KBM-7 (cell line): ENCODE data around the gene SEMA4B.
A peak's percentile ranks its signal among the peaks of the same experiment; 100 is the strongest.
"Not testable (repeated sequence)": the region's sequence is repeated elsewhere in the genome, so short reads cannot be mapped to it uniquely, and the experiment has no call there.

ENCODE experiments used
- DNase-seq: peaks from one replicate; pipeline ENCODE4 v3.0.0-alpha.2; 2015
- in situ Hi-C: fragments of 300-500 bp; cut with MboI; formaldehyde crosslinking; loops from 2 replicates; pipeline ENCODE4 v1.14.3; 2020; ENCODE audit warnings: low sequenced_read_pairs, low pct_unique_long_range_greater_than_20kb, mixed read lengths

The SEMA4B gene

GRCh38 chr15:90177012-90177411, 24.1 kb upstream of the SEMA4B start:
- DNase-seq: no peak
- in situ Hi-C loops: no loop called here

GRCh38 chr15:90178468-90179435, 22.4 kb upstream of the SEMA4B start:
- peak; percentile 19 for DNase-seq

GRCh38 chr15:90181776-90182175, 19.4 kb upstream of the SEMA4B start:
- in situ Hi-C loops: no loop called here
- DNase-seq: no peak

More at GRCh38 chr15:90178468-90179435, 22.4 kb upstream of the SEMA4B start:
- in situ Hi-C loops: no loop called here

GRCh38 chr15:90184119-90184785, 16.9 kb upstream of the SEMA4B start:
- in situ Hi-C loops: no loop called here
- DNase-seq: no peak

GRCh38 chr15:90184786-90185704, 16.1 kb upstream of the SEMA4B start:
- in situ Hi-C loops: no loop called here
- peak; percentile 63 for DNase-seq

GRCh38 chr15:90187257-90187868, 13.8 kb upstream of the SEMA4B start:
- DNase-seq: no peak
- in situ Hi-C loops: no loop called here

GRCh38 chr15:90188065-90188464, 13.1 kb upstream of the SEMA4B start:
- DNase-seq, in situ Hi-C loops: not testable (repeated sequence)

GRCh38 chr15:90188914-90189748, 12.0 kb upstream of the SEMA4B start:
- DNase-seq: peak; percentile 78
- in situ Hi-C loops: no loop called here

- no peak for DNase-seq
- in situ Hi-C loops: no loop called here
Measured at GRCh38 chr15:90189781-90190467, 11.2 kb upstream of the SEMA4B start.

- DNase-seq: no peak
- in situ Hi-C loops: no loop called here
Measured at GRCh38 chr15:90190606-90191343, 10.4 kb upstream of the SEMA4B start.

- in situ Hi-C loops: no loop called here
- DNase-seq: no peak
Measured at GRCh38 chr15:90191344-90191687, 9.8 kb upstream of the SEMA4B start.

GRCh38 chr15:90191794-90192509, 9.2 kb upstream of the SEMA4B start:
- in situ Hi-C loops: no loop called here
- DNase-seq: peak; percentile 19

- in situ Hi-C loops: no loop called here
- DNase-seq: peak; percentile 79
Measured at GRCh38 chr15:90192961-90193786, 8.0 kb upstream of the SEMA4B start.

- in situ Hi-C loops: no loop called here
- DNase-seq: no peak
Measured at GRCh38 chr15:90194655-90195054, 6.5 kb upstream of the SEMA4B start.

- DNase-seq: no peak
- in situ Hi-C loops: no loop called here
Measured at GRCh38 chr15:90200534-90201129, 498 bp upstream of the SEMA4B start.
